Right lung (tissue), 5 donors: ENCODE measurements around the gene UQCR10. TPM values are rescaled to one million over a fixed set of nuclear protein-coding genes. Genes with fewer than 3 reads are reported as not detected.

Experiments
- polyA plus RNA-seq, 5 donors: library from polyadenylated mRNA; unstranded; fragments of 120-200 nt; gene quantifications; one replicate each; pipeline versions ENCODE4 v1.2.1 to v1.2.3, GENCODE V29; 2013; ENCODE audit warnings: inconsistent platforms in 1 of 5, low replicate concordance in 1 of 5; ENCODE audit not compliant: insufficient read length in 5 of 5, insufficient read depth in 1 of 5

The UQCR10 gene
- polyA plus RNA-seq, 5 donors = 111 to 139 (median 121) TPM

Other genes starting within 250 kb of the UQCR10 start
- 10 to 100 TPM; 27.2 to 45.9 (median 35.6) TPM for gene THOC5, start 213.6 kb upstream of the UQCR10 start, polyA plus RNA-seq
- gene NIPSNAP1, start 186.3 kb upstream of the UQCR10 start, polyA plus RNA-seq = 10 to 100 TPM; 68.7 to 80.6 (median 75.9) TPM
- 10 to 100 TPM; 19.9 to 25.3 (median 22.7) TPM for gene NF2, start 163.7 kb upstream of the UQCR10 start, polyA plus RNA-seq
- gene CABP7, start 47.4 kb upstream of the UQCR10 start, polyA plus RNA-seq = under 1 TPM; 0.10 to 0.28 (median 0.21) TPM
- gene ZMAT5, start 362 bp upstream of the UQCR10 start, polyA plus RNA-seq = 10 to 100 TPM; 19.9 to 28.2 (median 21.9) TPM
- gene ASCC2, start 70.9 kb downstream of the UQCR10 start, polyA plus RNA-seq = 10 to 100 TPM; 45.6 to 57.4 (median 51.9) TPM
- 10 to 100 TPM; 35.2 to 47.1 (median 42.1) TPM for gene MTMR3, start 115.8 kb downstream of the UQCR10 start, polyA plus RNA-seq